Peyer's patch (tissue), 4 donors: Measurements from ENCODE around the gene ZHX3. TPM values are rescaled to one million over a fixed set of nuclear protein-coding genes. Genes with fewer than 3 reads are reported as not detected.
"Not testable (repeated sequence)": the region's sequence is repeated elsewhere in the genome, so short reads cannot be mapped to it uniquely, and the experiment has no call there.

Experiments
- DNase-seq, 3 donors: peaks; one replicate each; pipeline ENCODE4 v3.0.0-alpha.2; 2017 to 2019
- H3K27ac ChIP-seq, 4 donors: fragments of 200-600 bp; sonication (generic); one replicate each; pipeline ENCODE4 v1.5.1; 2016 to 2019
- H3K27me3 ChIP-seq, 2 donors: fragments of 200-600 bp; sonication (generic); one replicate each; pipeline ENCODE4 v1.5.1; 2019
- H3K36me3 ChIP-seq, 3 donors: fragments of 200-600 bp; sonication (generic); one replicate each; pipeline ENCODE4 v1.5.1; 2016 to 2019
- H3K4me1 ChIP-seq, 4 donors: fragments of 200-600 bp; sonication (generic); one replicate each; pipeline ENCODE4 v1.5.1; 2016 to 2019
- H3K4me3 ChIP-seq, 4 donors: fragments of 200-600 bp; sonication (generic); 1 replicate in 3 of 4; 2 replicates in 1 of 4; pipeline ENCODE4 v1.5.1; 2016 to 2019; ENCODE audit warnings: mild to moderate bottlenecking in 1 of 4
- H3K9me3 ChIP-seq, 4 donors: fragments of 200-600 bp; sonication (generic); one replicate each; pipeline ENCODE4 v1.5.1; 2016 to 2019; ENCODE audit warnings: mild to moderate bottlenecking in 1 of 4
- CTCF ChIP-seq, 6 experiments: fragments of 450-650 bp in 4 of 6; fragments of 200-600 bp in 2 of 6; sonication (generic) in 1 of 6; IDR thresholded peaks; one replicate each; pipeline ENCODE4 v1.5.1; 2017 to 2019; ENCODE audit warnings: antibody characterized with exemption in 6 of 6, mild to moderate bottlenecking in 3 of 6, moderate library complexity in 1 of 6
- POLR2A ChIP-seq, 2 donors: fragments of 450-650 bp; IDR thresholded peaks; one replicate each; pipeline ENCODE4 v1.5.1; 2017; ENCODE audit warnings: antibody characterized with exemption in 2 of 2, mild to moderate bottlenecking in 2 of 2, moderate library complexity in 2 of 2
- total RNA-seq, 4 donors: library from RNA; depleted of rRNA; stranded (reverse); fragments of >200 nt; gene quantifications; one replicate each; pipeline ENCODE4 v1.1.0, GENCODE V29; 2016

Gene ZHX3
- total RNA-seq, 4 donors from 2014 or later, result 33.8 to 53.0 (median 39.5) TPM

DNA sequence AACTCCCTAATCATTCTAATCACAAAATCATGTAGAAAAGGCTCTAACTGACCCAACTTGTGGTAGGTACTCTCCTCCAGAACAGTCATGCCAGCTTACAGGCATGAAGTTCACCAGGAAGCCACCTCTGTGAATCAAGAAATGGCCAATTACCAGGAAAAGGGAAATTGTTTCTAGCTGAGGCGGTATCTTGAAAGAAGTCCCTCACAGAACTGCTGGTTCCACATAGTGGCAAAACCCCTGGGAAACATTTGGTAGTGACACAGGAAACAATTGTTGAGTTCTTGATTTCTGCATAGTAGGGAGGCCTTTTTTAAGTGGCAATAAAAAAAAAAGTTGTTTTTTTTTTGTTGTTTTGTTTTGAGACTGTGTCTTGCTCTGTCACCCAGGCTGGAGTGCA, 3.4 kb upstream of the ZHX3 start:
- peak overlapping the region in 2 of 4 donors; percentile 69 to 80 for H3K27ac ChIP-seq
- peak in 1 of 3 donors; percentile 2 for DNase-seq
- H3K36me3 ChIP-seq, result no peaks in the 10 kb centered on the region
- H3K27me3 ChIP-seq, result no peaks in the 10 kb centered on the region
- H3K4me1 ChIP-seq, result peaks cover 0 to 34% (median 6%) of the 10 kb centered on the region in 4 donors
- H3K9me3 ChIP-seq, result no peaks in the 10 kb centered on the region
- no peak overlapping the region for H3K4me3 ChIP-seq
- no peak for TF ChIP-seq CTCF (IDR thresholded peaks at IDR 0.05)
- TF ChIP-seq POLR2A (IDR thresholded peaks at IDR 0.05), result no peak

DNA sequence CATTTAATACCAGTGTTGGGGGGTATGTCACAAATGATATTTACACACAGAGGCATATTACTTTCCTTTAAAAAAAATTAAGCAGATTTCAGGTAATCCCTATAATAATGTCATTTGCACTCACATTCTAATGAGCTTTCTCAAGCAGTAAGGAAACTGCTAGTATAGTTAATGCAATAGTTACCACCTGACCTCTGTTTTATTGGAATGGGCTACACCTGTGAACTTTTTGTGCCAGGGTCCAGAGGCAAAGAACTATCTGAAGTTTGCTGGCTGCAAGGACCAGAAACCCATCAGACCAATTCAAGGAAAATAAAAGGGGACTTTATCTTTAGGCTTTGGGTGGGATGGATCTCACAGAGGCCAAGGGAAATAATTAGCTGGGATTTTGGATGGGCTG, 2.9 kb upstream of the ZHX3 start:
- Histone ChIP-seq H3K27ac (peak overlapping the region in 1 of 4 donors; percentile 69), H3K9me3 (no peaks in the 10 kb centered on the region), H3K4me1 (peaks cover 0 to 37% (median 6%) of the 10 kb centered on the region in 4 donors), H3K27me3 (no peaks in the 10 kb centered on the region), H3K36me3 (no peaks in the 10 kb centered on the region), H3K4me3 (no peak overlapping the region)
- TF ChIP-seq POLR2A (IDR thresholded peaks at IDR 0.05) (no peak), CTCF (IDR thresholded peaks at IDR 0.05) (no peak)
- no peak for DNase-seq

DNA sequence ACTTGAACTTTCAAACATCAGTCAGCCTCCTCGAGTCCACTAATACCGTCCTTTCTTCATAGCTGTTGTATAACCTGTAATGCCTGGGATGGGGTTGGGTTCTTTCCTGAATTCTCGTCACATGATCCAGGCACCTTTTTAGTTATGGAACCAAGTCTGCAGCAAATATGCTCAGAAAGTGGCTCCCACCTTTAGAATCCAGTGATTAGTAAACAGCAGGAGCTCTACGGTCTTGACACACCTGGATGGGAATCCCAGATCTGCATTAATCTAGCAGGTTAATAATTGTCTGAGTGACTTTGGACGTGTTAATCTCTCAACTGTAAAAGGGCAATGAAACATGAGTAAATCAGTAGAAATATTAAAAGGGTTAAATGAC, 729 bp upstream of the ZHX3 start:
- Histone ChIP-seq H3K9me3 (no peaks in the 10 kb centered on the region), H3K36me3 (no peaks in the 10 kb centered on the region), H3K4me3 (peak overlapping the region; percentile 72 to 94 (median 85)), H3K27me3 (no peaks in the 10 kb centered on the region), H3K27ac (peak overlapping the region; percentile 76 to 98 (median 90)), H3K4me1 (peaks cover 0 to 37% (median 6%) of the 10 kb centered on the region in 4 donors)
- no peak for TF ChIP-seq CTCF (IDR thresholded peaks at IDR 0.05)
- TF ChIP-seq POLR2A (IDR thresholded peaks at IDR 0.05), result no peak
- DNase-seq, result no peak

- Histone ChIP-seq H3K4me1 (peaks cover 0 to 29% (median 6%) of the 10 kb centered on the region in 4 donors), H3K27ac (peak overlapping the region; percentile 82 to 98 (median 90)), H3K36me3 (no peaks in the 10 kb centered on the region), H3K9me3 (no peaks in the 10 kb centered on the region), H3K27me3 (no peaks in the 10 kb centered on the region), H3K4me3 (peak overlapping the region; percentile 72 to 94 (median 85))
- DNase-seq, result peak; percentile 85 to 92 (median 89)
- no peak for TF ChIP-seq POLR2A (IDR thresholded peaks at IDR 0.05)
Observed at GRCh38 chr20:41316602-41317545, 657 bp downstream of the ZHX3 start.

DNA sequence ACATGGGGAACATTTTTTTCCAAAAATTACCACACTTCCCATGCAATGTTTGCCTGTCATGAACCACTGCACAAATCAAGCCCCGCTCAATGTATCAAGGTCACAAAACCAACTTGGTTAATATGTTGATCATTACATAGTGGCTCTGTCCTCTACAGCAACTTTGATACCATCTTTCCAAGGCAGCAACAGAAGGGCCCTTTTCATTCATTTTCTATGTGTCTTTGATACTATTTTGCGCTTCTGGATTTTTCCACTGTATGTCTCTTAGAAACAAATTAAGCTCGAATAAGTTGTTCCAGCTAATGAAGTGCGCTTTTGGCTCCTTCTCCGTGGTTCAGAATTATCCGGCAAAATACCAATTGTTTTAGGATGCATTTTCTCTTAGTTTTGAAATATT, 1.5 kb downstream of the ZHX3 start:
- Histone ChIP-seq H3K27me3 (no peaks in the 10 kb centered on the region), H3K36me3 (no peaks in the 10 kb centered on the region), H3K9me3 (no peaks in the 10 kb centered on the region), H3K27ac (peak overlapping the region in 1 of 4 donors; percentile 98), H3K4me3 (peak overlapping the region in 1 of 4 donors; percentile 90), H3K4me1 (peaks cover 0 to 29% (median 5%) of the 10 kb centered on the region in 4 donors)
- no peak for DNase-seq
- TF ChIP-seq CTCF (IDR thresholded peaks at IDR 0.05), result no peak
- TF ChIP-seq POLR2A (IDR thresholded peaks at IDR 0.05), result no peak

DNA sequence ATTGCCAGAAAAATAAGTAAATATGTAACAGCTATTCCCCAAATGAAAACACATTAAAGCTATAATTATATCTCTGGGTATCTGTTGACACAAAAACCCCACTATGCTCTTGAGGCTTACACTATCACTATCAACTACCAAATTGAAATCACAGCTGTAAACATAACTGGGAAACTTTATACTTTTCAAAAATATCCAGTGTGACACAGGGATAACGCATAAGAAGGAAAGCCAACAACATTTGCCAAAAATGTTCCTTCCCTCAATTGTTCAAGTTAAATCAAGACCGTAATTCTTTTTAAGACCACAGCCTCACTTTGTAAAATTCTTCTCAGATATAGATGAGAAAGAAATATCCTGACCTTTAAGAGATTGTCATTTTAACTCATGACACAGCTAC, 3.1 kb downstream of the ZHX3 start:
- DNase-seq, result no peak

DNA sequence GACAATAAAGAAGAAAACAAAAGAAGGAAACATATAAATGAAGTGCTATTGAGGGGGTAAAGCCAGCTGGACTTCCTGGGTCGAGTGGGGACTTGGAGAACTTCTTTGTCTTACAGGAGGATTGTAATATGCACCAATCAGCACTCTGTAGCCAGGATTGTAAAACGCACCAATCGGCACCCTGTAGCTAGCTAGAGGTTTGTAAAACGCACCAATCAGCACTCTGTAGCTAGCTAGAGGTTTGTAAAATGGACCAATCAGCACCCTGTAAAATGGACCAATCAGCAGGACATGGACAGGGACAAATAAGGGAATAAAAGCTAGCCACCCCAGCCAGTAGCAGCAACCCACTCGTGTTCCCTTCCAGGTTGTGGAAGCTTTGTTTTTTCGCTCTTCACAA, 5.5 kb downstream of the ZHX3 start:
- H3K9me3 ChIP-seq, H3K4me3 ChIP-seq: not testable (repeated sequence)
- peaks cover 0 to 25% (median 2%) of the 10 kb centered on the region in 4 donors for H3K4me1 ChIP-seq

More for the DNA sequence above, 3.1 kb downstream of the ZHX3 start:
- Histone ChIP-seq H3K27me3 (no peaks in the 10 kb centered on the region), H3K27ac (no peak overlapping the region), H3K9me3 (no peaks in the 10 kb centered on the region), H3K4me3 (no peak overlapping the region), H3K4me1 (peaks cover 0 to 34% (median 3%) of the 10 kb centered on the region in 4 donors), H3K36me3 (no peaks in the 10 kb centered on the region)
- TF ChIP-seq CTCF (IDR thresholded peaks at IDR 0.05), result no peak
- no peak for TF ChIP-seq POLR2A (IDR thresholded peaks at IDR 0.05)

More for the DNA sequence above, 5.5 kb downstream of the ZHX3 start:
- not testable (repeated sequence) for H3K27me3 ChIP-seq, DNase-seq, H3K27ac ChIP-seq, H3K36me3 ChIP-seq
